Astrocyte (in vitro differentiated cells and primary cell): ENCODE measurements around the gene PCDH19. TPM values are rescaled to one million over a fixed set of nuclear protein-coding genes. Genes with fewer than 3 reads are reported as not detected.

Experiments used
- DNase-seq: peaks from one replicate; pipeline ENCODE4 v3.0.0-alpha.2; 2010; ENCODE audit warnings: low read depth
- FAIRE-seq: peaks from 2 replicates; lab custom pipeline; 2011; peaks lifted over from hg19 to GRCh38; lab: Jason Lieb, UNC
- H2AFZ ChIP-seq: 2 replicates; pipeline ENCODE4 v1.6.0; 2012; ENCODE audit warnings: low read depth, low read length, inconsistent platforms
- H3K27ac ChIP-seq: 2 replicates; pipeline ENCODE4 v1.5.1; 2011; ENCODE audit warnings: low read depth, low read length, inconsistent platforms
- H3K27me3 ChIP-seq: 2 replicates; pipeline ENCODE4 v1.6.0; 2011; ENCODE audit warnings: low read length, inconsistent platforms; ENCODE audit not compliant: insufficient read depth
- H3K36me3 ChIP-seq: 2 replicates; pipeline ENCODE4 v1.5.1; 2011; ENCODE audit warnings: low read length, inconsistent platforms; ENCODE audit not compliant: insufficient read depth
- H3K4me1 ChIP-seq: 2 replicates; pipeline ENCODE4 v1.5.1; 2011; ENCODE audit warnings: low read length, inconsistent platforms; ENCODE audit not compliant: insufficient read depth
- H3K4me2 ChIP-seq: 2 replicates; pipeline ENCODE4 v1.6.0; 2012; ENCODE audit warnings: low read length, inconsistent platforms
- H3K4me3 ChIP-seq: 2 replicates; pipeline ENCODE4 v1.5.1; 2011; ENCODE audit warnings: low read depth, mild to moderate bottlenecking, low read length, inconsistent platforms; ENCODE audit not compliant: insufficient read depth
- H3K79me2 ChIP-seq: 2 replicates; pipeline ENCODE4 v1.6.0; 2012; ENCODE audit warnings: mild to moderate bottlenecking, low read length, inconsistent platforms; ENCODE audit not compliant: insufficient read depth
- H3K9ac ChIP-seq: 2 replicates; pipeline ENCODE4 v1.6.0; 2012; ENCODE audit warnings: mild to moderate bottlenecking, low read length, inconsistent platforms
- H3K9me3 ChIP-seq: 2 replicates; pipeline ENCODE4 v1.5.1; 2012; ENCODE audit warnings: low read depth, mild to moderate bottlenecking, low read length, inconsistent platforms; ENCODE audit not compliant: insufficient read depth
- H4K20me1 ChIP-seq: 2 replicates; pipeline ENCODE4 v1.6.0; 2012; ENCODE audit warnings: low read length, inconsistent platforms; ENCODE audit not compliant: insufficient read depth
- H3K27ac Mint-ChIP-seq: one replicate; pipeline ENCODE4 v1.8.0; 2021; ENCODE audit warnings: mild to moderate bottlenecking, mixed read lengths; ENCODE audit not compliant: unreplicated experiment
- H3K27me3 Mint-ChIP-seq: one replicate; pipeline ENCODE4 v1.8.0; 2021; ENCODE audit warnings: low read depth, mixed read lengths; ENCODE audit not compliant: unreplicated experiment
- H3K36me3 Mint-ChIP-seq: one replicate; pipeline ENCODE4 v1.8.0; 2021; ENCODE audit warnings: low read depth, mixed read lengths; ENCODE audit not compliant: unreplicated experiment
- H3K4me1 Mint-ChIP-seq: one replicate; pipeline ENCODE4 v1.8.0; 2021; ENCODE audit warnings: low read depth, mixed read lengths; ENCODE audit not compliant: unreplicated experiment
- H3K4me3 Mint-ChIP-seq: one replicate; pipeline ENCODE4 v1.8.0; 2021; ENCODE audit warnings: mild to moderate bottlenecking, moderate library complexity, mixed read lengths; ENCODE audit not compliant: unreplicated experiment
- H3K9me3 Mint-ChIP-seq: one replicate; pipeline ENCODE4 v1.8.0; 2021; ENCODE audit warnings: mild to moderate bottlenecking, mixed read lengths; ENCODE audit not compliant: unreplicated experiment
- CTCF ChIP-seq: IDR thresholded peaks from 2 replicates; pipeline ENCODE4 v1.5.1; 2011; ENCODE audit warnings: low read depth, mild to moderate bottlenecking, inconsistent platforms, low read length, moderate library complexity; ENCODE audit not compliant: insufficient read depth
- EZH2 ChIP-seq: IDR thresholded peaks from 2 replicates; pipeline ENCODE4 v1.6.1; 2012; ENCODE audit warnings: mild to moderate bottlenecking, low read length, inconsistent platforms; ENCODE audit not compliant: insufficient read depth
- total RNA-seq: library from RNA; stranded (reverse); gene quantifications from 2 replicates; pipeline ENCODE4 v1.2.1, GENCODE V29; 2021

Gene PCDH19
- total RNA-seq, 1 donor from 2014 or later: 11.6 TPM

GRCh38 chrX:100440006-100440405, 29.9 kb upstream of the PCDH19 start:
- H4K20me1 ChIP-seq: no peaks in the 10 kb centered on the region
- no peak overlapping the region for H3K9ac ChIP-seq
- H3K4me2 ChIP-seq: no peak overlapping the region
- H2AFZ ChIP-seq: no peak overlapping the region
- H3K27ac Mint-ChIP-seq: no peak overlapping the region
- peaks cover 5% of the 10 kb centered on the region for H3K4me1 Mint-ChIP-seq
- no peaks in the 10 kb centered on the region for H3K36me3 ChIP-seq
- H3K9me3 Mint-ChIP-seq: no peaks in the 10 kb centered on the region
- no peaks in the 10 kb centered on the region for H3K79me2 ChIP-seq
- H3K4me1 ChIP-seq: no peaks in the 10 kb centered on the region
- H3K27me3 Mint-ChIP-seq: no peaks in the 10 kb centered on the region
- H3K27ac ChIP-seq: no peak overlapping the region
- H3K36me3 Mint-ChIP-seq: no peaks in the 10 kb centered on the region
- DNase-seq (no peak), FAIRE-seq (no peak)
- no peak overlapping the region for H3K4me3 Mint-ChIP-seq
- no peak overlapping the region for H3K4me3 ChIP-seq
- no peaks in the 10 kb centered on the region for H3K9me3 ChIP-seq
- H3K27me3 ChIP-seq: no peaks in the 10 kb centered on the region
- no peak for TF ChIP-seq CTCF
- no peak for TF ChIP-seq EZH2

GRCh38 chrX:100435726-100436125, 25.7 kb upstream of the PCDH19 start:
- no peaks in the 10 kb centered on the region for H4K20me1 ChIP-seq
- no peak overlapping the region for H3K4me3 ChIP-seq
- no peak overlapping the region for H3K4me3 Mint-ChIP-seq
- H3K36me3 ChIP-seq: no peaks in the 10 kb centered on the region
- H3K9me3 ChIP-seq: no peaks in the 10 kb centered on the region
- no peak overlapping the region for H3K9ac ChIP-seq
- H3K4me2 ChIP-seq: no peak overlapping the region
- H3K27me3 ChIP-seq: no peaks in the 10 kb centered on the region
- no peak overlapping the region for H3K27ac Mint-ChIP-seq
- H3K79me2 ChIP-seq: no peaks in the 10 kb centered on the region
- no peak for FAIRE-seq
- H3K36me3 Mint-ChIP-seq: no peaks in the 10 kb centered on the region
- TF ChIP-seq EZH2 (no peak), CTCF (no peak)
- DNase-seq: no peak
- no peaks in the 10 kb centered on the region for H3K9me3 Mint-ChIP-seq
- H2AFZ ChIP-seq: no peak overlapping the region
- no peak overlapping the region for H3K27ac ChIP-seq
- peaks cover 5% of the 10 kb centered on the region for H3K4me1 Mint-ChIP-seq
- no peaks in the 10 kb centered on the region for H3K27me3 Mint-ChIP-seq
- no peaks in the 10 kb centered on the region for H3K4me1 ChIP-seq

GRCh38 chrX:100424012-100424411, 13.9 kb upstream of the PCDH19 start:
- H3K36me3 Mint-ChIP-seq: no peaks in the 10 kb centered on the region
- H3K4me2 ChIP-seq: no peak overlapping the region
- no peaks in the 10 kb centered on the region for H3K27me3 ChIP-seq
- FAIRE-seq: peak; percentile 17
- H3K4me1 Mint-ChIP-seq: no peaks in the 10 kb centered on the region
- no peaks in the 10 kb centered on the region for H3K36me3 ChIP-seq
- H3K27ac Mint-ChIP-seq: no peak overlapping the region
- no peaks in the 10 kb centered on the region for H3K9me3 Mint-ChIP-seq
- no peaks in the 10 kb centered on the region for H3K79me2 ChIP-seq
- no peak for DNase-seq
- no peaks in the 10 kb centered on the region for H3K9me3 ChIP-seq
- H3K4me3 Mint-ChIP-seq: no peak overlapping the region
- no peak overlapping the region for H2AFZ ChIP-seq
- no peaks in the 10 kb centered on the region for H4K20me1 ChIP-seq
- no peaks in the 10 kb centered on the region for H3K27me3 Mint-ChIP-seq
- no peak overlapping the region for H3K4me3 ChIP-seq
- TF ChIP-seq CTCF (no peak), EZH2 (no peak)
- H3K27ac ChIP-seq: no peak overlapping the region
- H3K4me1 ChIP-seq: no peaks in the 10 kb centered on the region
- no peak overlapping the region for H3K9ac ChIP-seq
